Keratinocyte (primary cell): ENCODE results near the gene ETV5. TPM values are rescaled to one million over a fixed set of nuclear protein-coding genes. Genes with fewer than 3 reads are reported as not detected.

ENCODE experiments used
- DNase-seq: peaks from one replicate; pipeline ENCODE4 v3.0.0-alpha.2; 2011; ENCODE audit warnings: low read depth, missing footprints, low spot score
- FAIRE-seq: peaks from 2 replicates; lab custom pipeline; 2011; peaks lifted over from hg19 to GRCh38; lab: Jason Lieb, UNC
- H2AFZ ChIP-seq: 2 replicates; pipeline ENCODE4 v1.6.0; 2012; ENCODE audit warnings: low read length, control low read depth, inconsistent platforms; ENCODE audit not compliant: control insufficient read depth
- H3K27ac ChIP-seq: 2 replicates; pipeline ENCODE4 v1.5.1; 2011; ENCODE audit warnings: low read length; ENCODE audit not compliant: control insufficient read depth, insufficient read depth
- H3K27me3 ChIP-seq: 3 replicates; pipeline ENCODE4 v1.6.0; 2011; ENCODE audit warnings: low read length; ENCODE audit not compliant: control insufficient read depth, insufficient read depth; ENCODE audit errors: extremely low read depth
- H3K36me3 ChIP-seq, 2 experiments: 2 replicates in 1 of 2; 3 replicates in 1 of 2; pipeline ENCODE4 v1.5.1; 2011; ENCODE audit warnings: low read length in 2 of 2, mild to moderate bottlenecking in 1 of 2; ENCODE audit not compliant: control insufficient read depth in 2 of 2, insufficient read depth in 2 of 2; ENCODE audit errors: extremely low read depth in 1 of 2
- H3K4me1 ChIP-seq: 3 replicates; pipeline ENCODE4 v1.5.1; 2011; ENCODE audit warnings: low read length; ENCODE audit not compliant: control insufficient read depth, insufficient read depth; ENCODE audit errors: extremely low read depth
- H3K4me2 ChIP-seq: 3 replicates; pipeline ENCODE4 v1.6.0; 2011; ENCODE audit warnings: low read depth, low read length; ENCODE audit not compliant: control insufficient read depth, insufficient read depth; ENCODE audit errors: extremely low read depth
- H3K4me3 ChIP-seq, 3 experiments: fragments of 200-600 bp in 1 of 3; sonication (generic) in 1 of 3; 2 replicates in 2 of 3; 3 replicates in 1 of 3; pipeline ENCODE4 v1.5.1; 2011 to 2016; ENCODE audit warnings: low read length in 3 of 3, mild to moderate bottlenecking in 3 of 3, control low read depth in 2 of 3, inconsistent platforms in 1 of 3, low read depth in 1 of 3, mixed read lengths in 1 of 3, mixed run types in 1 of 3, moderate library complexity in 1 of 3; ENCODE audit not compliant: control insufficient read depth in 2 of 3, insufficient read depth in 2 of 3; ENCODE audit errors: extremely low read depth in 1 of 3
- H3K79me2 ChIP-seq: 2 replicates; pipeline ENCODE4 v1.6.0; 2012; ENCODE audit warnings: low read length; ENCODE audit not compliant: control insufficient read depth, insufficient read depth
- H3K9ac ChIP-seq: 3 replicates; pipeline ENCODE4 v1.6.0; 2011; ENCODE audit warnings: low read length; ENCODE audit not compliant: control insufficient read depth, insufficient read depth; ENCODE audit errors: extremely low read depth
- H3K9me1 ChIP-seq: 3 replicates; pipeline ENCODE4 v1.6.0; 2011; ENCODE audit warnings: low read length; ENCODE audit not compliant: control insufficient read depth, insufficient read depth; ENCODE audit errors: extremely low read depth
- H3K9me3 ChIP-seq: 2 replicates; pipeline ENCODE4 v1.5.1; 2012; ENCODE audit warnings: low read depth, low read length; ENCODE audit not compliant: control insufficient read depth
- H4K20me1 ChIP-seq: 3 replicates; pipeline ENCODE4 v1.6.0; 2011; ENCODE audit warnings: low read length; ENCODE audit not compliant: control insufficient read depth, insufficient read depth; ENCODE audit errors: extremely low read depth
- EZH2 ChIP-seq: IDR thresholded peaks from one replicate; pipeline ENCODE4 v1.6.1; 2012; ENCODE audit warnings: inconsistent platforms, mild to moderate bottlenecking, low read length, moderate library complexity
- dilution Hi-C: fragments of 300-500 bp; cut with MboI; formaldehyde crosslinking; loops from one replicate; pipeline ENCODE4 v1.7.0; 2020; ENCODE audit warnings: low sequenced_read_pairs; ENCODE audit not compliant: extremely low pct_ligation_motif_present
- polyA plus RNA-seq, 5 experiments: library from polyadenylated mRNA; depleted of rRNA in 3 of 5; stranded (reverse) in 3 of 5; stranded (forward) in 1 of 5; unstranded in 1 of 5; fragments of >200 nt; gene quantifications; 1 replicate in 1 of 5; 2 replicates in 3 of 5; 3 replicates in 1 of 5; pipeline versions ENCODE4 v1.2.1 to v1.2.3, GENCODE V29; 2011 to 2012; ENCODE audit warnings: missing spikeins in 2 of 5, low read depth in 1 of 5, low replicate concordance in 1 of 5
- TF ChIP-seq, protein P1 (sequence below), 3 experiments: IDR thresholded peaks in 1 of 3; conservative IDR thresholded peaks in 1 of 3; optimal IDR thresholded peaks in 1 of 3; 2 replicates in 2 of 3; 3 replicates in 1 of 3; pipeline versions ENCODE3 to v1.5.1; 2011; ENCODE audit warnings: low read length in 3 of 3, mild to moderate bottlenecking in 3 of 3, moderate library complexity in 2 of 3, control low read depth in 1 of 3, inconsistent platforms in 1 of 3; ENCODE audit not compliant: insufficient read depth in 2 of 3; ENCODE audit errors: extremely low read depth in 1 of 3

ETV5 gene
- polyA plus RNA-seq, 1 donor (not counting 4 experiments of a cell fraction or from before 2014, with no cell fraction given): 28.7 TPM

DNA sequence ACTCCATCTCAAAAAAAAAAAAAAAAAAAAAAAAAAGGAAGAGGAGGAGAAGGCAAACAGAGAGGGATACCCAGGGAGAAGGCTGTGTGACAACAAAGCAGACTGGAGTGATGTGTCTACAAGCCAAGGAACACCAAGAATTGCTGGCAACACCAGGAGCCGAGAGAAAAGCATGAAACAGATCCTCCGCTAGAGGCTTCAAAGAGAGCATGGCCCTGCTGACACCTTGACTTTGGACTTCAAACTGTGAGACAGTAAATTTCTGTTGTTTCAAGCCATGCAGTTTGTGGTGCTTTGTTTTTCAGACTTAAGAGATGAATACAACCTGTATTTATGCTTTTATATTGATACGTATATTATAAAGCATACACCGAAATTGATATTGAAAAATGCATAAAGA lies 96.8 kb downstream of the ETV5 start:
- Histone ChIP-seq H3K9ac (no peak overlapping the region), H3K9me3 (no peaks in the 10 kb centered on the region), H3K9me1 (no peaks in the 10 kb centered on the region), H3K4me3 (no peak overlapping the region), H2AFZ (no peak overlapping the region), H3K27ac (no peak overlapping the region), H3K79me2 (no peaks in the 10 kb centered on the region), H3K4me2 (no peak overlapping the region), H3K27me3 (no peaks in the 10 kb centered on the region), H3K4me1 (no peaks in the 10 kb centered on the region), H4K20me1 (no peaks in the 10 kb centered on the region), H3K36me3 (no peaks in the 10 kb centered on the region)
- no peak for TF ChIP-seq EZH2
- TF ChIP-seq, protein P1, sequence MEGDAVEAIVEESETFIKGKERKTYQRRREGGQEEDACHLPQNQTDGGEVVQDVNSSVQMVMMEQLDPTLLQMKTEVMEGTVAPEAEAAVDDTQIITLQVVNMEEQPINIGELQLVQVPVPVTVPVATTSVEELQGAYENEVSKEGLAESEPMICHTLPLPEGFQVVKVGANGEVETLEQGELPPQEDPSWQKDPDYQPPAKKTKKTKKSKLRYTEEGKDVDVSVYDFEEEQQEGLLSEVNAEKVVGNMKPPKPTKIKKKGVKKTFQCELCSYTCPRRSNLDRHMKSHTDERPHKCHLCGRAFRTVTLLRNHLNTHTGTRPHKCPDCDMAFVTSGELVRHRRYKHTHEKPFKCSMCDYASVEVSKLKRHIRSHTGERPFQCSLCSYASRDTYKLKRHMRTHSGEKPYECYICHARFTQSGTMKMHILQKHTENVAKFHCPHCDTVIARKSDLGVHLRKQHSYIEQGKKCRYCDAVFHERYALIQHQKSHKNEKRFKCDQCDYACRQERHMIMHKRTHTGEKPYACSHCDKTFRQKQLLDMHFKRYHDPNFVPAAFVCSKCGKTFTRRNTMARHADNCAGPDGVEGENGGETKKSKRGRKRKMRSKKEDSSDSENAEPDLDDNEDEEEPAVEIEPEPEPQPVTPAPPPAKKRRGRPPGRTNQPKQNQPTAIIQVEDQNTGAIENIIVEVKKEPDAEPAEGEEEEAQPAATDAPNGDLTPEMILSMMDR (optimal IDR thresholded peaks at IDR 0.05 in 1 of 3, IDR thresholded peaks at IDR 0.05 in 1 of 3, conservative IDR thresholded peaks at IDR 0.05 in 1 of 3; ENCODE audit: extremely low read depth in 1 of 3, insufficient read depth in 2 of 3, low read length in 3 of 3): no peak
- dilution Hi-C loops: no loop called here
- no peak for DNase-seq
- FAIRE-seq: no peak

DNA sequence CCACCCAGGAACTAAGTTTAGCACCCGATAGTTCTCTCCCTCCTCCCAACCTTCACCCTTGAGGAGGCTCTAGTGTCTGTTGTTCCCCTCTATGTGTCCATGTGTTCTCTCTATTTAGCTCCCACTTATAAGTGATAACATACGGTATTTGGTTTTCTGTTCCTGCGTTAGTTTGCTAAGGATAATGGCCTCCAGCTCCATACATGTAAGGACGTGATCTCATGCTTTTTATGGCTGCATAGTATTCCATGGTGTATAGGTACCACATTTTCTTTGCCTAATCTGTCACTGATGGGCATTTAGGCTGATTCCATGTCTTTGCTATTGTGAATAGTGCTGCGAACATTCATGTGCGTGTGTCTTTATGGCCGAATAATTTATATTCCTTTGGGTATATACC lies 104.2 kb downstream of the ETV5 start:
- Histone ChIP-seq H3K36me3 (no peaks in the 10 kb centered on the region), H3K79me2 (no peaks in the 10 kb centered on the region), H3K4me2 (no peak overlapping the region), H3K4me3 (no peak overlapping the region), H3K4me1 (no peaks in the 10 kb centered on the region), H3K9me3 (no peaks in the 10 kb centered on the region), H3K27ac (no peak overlapping the region), H3K9ac (no peak overlapping the region), H3K9me1 (no peaks in the 10 kb centered on the region), H4K20me1 (no peaks in the 10 kb centered on the region), H2AFZ (no peak overlapping the region), H3K27me3 (no peaks in the 10 kb centered on the region)
- TF ChIP-seq EZH2: no peak
- TF ChIP-seq, protein P1 (optimal IDR thresholded peaks at IDR 0.05 in 1 of 3, IDR thresholded peaks at IDR 0.05 in 1 of 3, conservative IDR thresholded peaks at IDR 0.05 in 1 of 3; ENCODE audit: extremely low read depth in 1 of 3, insufficient read depth in 2 of 3, low read length in 3 of 3): no peak
- dilution Hi-C loops: no loop called here
- FAIRE-seq (no peak), DNase-seq (no peak)
